HepG2 (cell line): ENCODE data around the gene UBE2O. TPM values are rescaled to one million over a fixed set of nuclear protein-coding genes. Genes with fewer than 3 reads are reported as not detected.
A peak's percentile ranks its signal among the peaks of the same experiment; 100 is the strongest.

Source experiments
- CCDC6 ChIP-seq: sonication (generic); formaldehyde crosslinking; IDR thresholded peaks from 2 replicates; pipeline ENCODE4 v1.8.1; 2022; ENCODE audit warnings: mild to moderate bottlenecking, missing genetic modification reagents, moderate library complexity
- HNRNPL ChIP-seq: fragments of 200-400 bp; formaldehyde crosslinking; IDR thresholded peaks from 2 replicates; pipeline ENCODE4 v1.6.1; 2017; ENCODE audit warnings: mild to moderate bottlenecking, low read depth, low read length
- MED8 ChIP-seq: sonication (generic); formaldehyde crosslinking; IDR thresholded peaks from 2 replicates; pipeline ENCODE4 v1.8.1; 2023; ENCODE audit warnings: mild to moderate bottlenecking, missing genetic modification reagents; ENCODE audit not compliant: insufficient replicate concordance
- NCOA1 ChIP-seq: sonication (generic); formaldehyde crosslinking; IDR thresholded peaks from 2 replicates; pipeline ENCODE4 v1.9.0; 2021; ENCODE audit warnings: missing genetic modification reagents
- PRPF4 ChIP-seq: fragments of 200-400 bp; formaldehyde crosslinking; IDR thresholded peaks from 2 replicates; pipeline ENCODE4 v1.6.1; 2016; ENCODE audit warnings: low read length, low read depth; ENCODE audit not compliant: poor library complexity, severe bottlenecking
- ZBTB40 ChIP-seq, 2 experiments: fragments of 450-650 bp in 1 of 2; sonication (generic) in 1 of 2; formaldehyde crosslinking in 1 of 2; IDR thresholded peaks; 2 replicates each; pipeline versions ENCODE4 v1.6.1 to v1.8.0; 2016 to 2022; ENCODE audit warnings: antibody characterized with exemption in 1 of 2, mild to moderate bottlenecking in 1 of 2, missing genetic modification reagents in 1 of 2
- ZNF138 ChIP-seq: sonication (generic); formaldehyde crosslinking; IDR thresholded peaks from 2 replicates; pipeline ENCODE4 v1.5.0; 2020; ENCODE audit warnings: mild to moderate bottlenecking, low read depth, missing genetic modification reagents
- ZNF431 ChIP-seq: sonication (generic); formaldehyde crosslinking; IDR thresholded peaks from 2 replicates; pipeline ENCODE4 v1.9.0; 2022; ENCODE audit warnings: missing genetic modification reagents, low read depth, mild to moderate bottlenecking, borderline replicate concordance
- ZNF512 ChIP-seq: sonication (generic); formaldehyde crosslinking; IDR thresholded peaks from 2 replicates; pipeline ENCODE4 v1.4.0; 2020; ENCODE audit warnings: mild to moderate bottlenecking, missing genetic modification reagents
- ZNF546 ChIP-seq: sonication (generic); formaldehyde crosslinking; conservative IDR thresholded peaks from 2 replicates; pipeline ENCODE4 v1.8.1; 2023; ENCODE audit warnings: mild to moderate bottlenecking, missing genetic modification reagents
- ZNF678 ChIP-seq: sonication (generic); formaldehyde crosslinking; IDR thresholded peaks from 2 replicates; pipeline ENCODE4 v1.4.0; 2020; ENCODE audit warnings: mild to moderate bottlenecking, missing genetic modification reagents
- ZNF883 ChIP-seq: sonication (generic); formaldehyde crosslinking; IDR thresholded peaks from 2 replicates; pipeline ENCODE4 v1.5.1; 2020; ENCODE audit warnings: mild to moderate bottlenecking, missing genetic modification reagents; ENCODE audit errors: not compliant biosample characterization
- polyA plus RNA-seq, 8 experiments: library from polyadenylated mRNA; depleted of rRNA in 3 of 8; stranded (reverse) in 7 of 8; unstranded in 1 of 8; fragments of >200 nt; fragmentation: Illumina TruSeq in 4 of 8; extraction: Trizol in 4 of 8; gene quantifications; 2 replicates each; pipeline versions ENCODE4 v1.2.1 to v1.2.3, GENCODE V29; 2011 to 2016; ENCODE audit warnings: low read depth in 4 of 8, missing spikeins in 1 of 8, mixed read lengths in 1 of 8; ENCODE audit not compliant: insufficient read depth in 1 of 8
- total RNA-seq, 5 experiments: library from RNA; depleted of rRNA; stranded (reverse); fragments of >200 nt; fragmentation: Illumina TruSeq; extraction: Trizol; gene quantifications; 2 replicates each; pipeline ENCODE4 v1.2.3, GENCODE V29; 2016; ENCODE audit warnings: low read depth in 1 of 5
- TF ChIP-seq, protein P1 (sequence below): IDR thresholded peaks from 2 replicates; pipeline ENCODE4 v1.6.1; 2016; ENCODE audit warnings: low read depth, control low read depth

Gene UBE2O
- total and polyA plus RNA-seq, 2 of the 13 experiments (the other 11 are each of a cell fraction or from before 2014, with no cell fraction given), result 21.5 to 23.5 TPM

DNA sequence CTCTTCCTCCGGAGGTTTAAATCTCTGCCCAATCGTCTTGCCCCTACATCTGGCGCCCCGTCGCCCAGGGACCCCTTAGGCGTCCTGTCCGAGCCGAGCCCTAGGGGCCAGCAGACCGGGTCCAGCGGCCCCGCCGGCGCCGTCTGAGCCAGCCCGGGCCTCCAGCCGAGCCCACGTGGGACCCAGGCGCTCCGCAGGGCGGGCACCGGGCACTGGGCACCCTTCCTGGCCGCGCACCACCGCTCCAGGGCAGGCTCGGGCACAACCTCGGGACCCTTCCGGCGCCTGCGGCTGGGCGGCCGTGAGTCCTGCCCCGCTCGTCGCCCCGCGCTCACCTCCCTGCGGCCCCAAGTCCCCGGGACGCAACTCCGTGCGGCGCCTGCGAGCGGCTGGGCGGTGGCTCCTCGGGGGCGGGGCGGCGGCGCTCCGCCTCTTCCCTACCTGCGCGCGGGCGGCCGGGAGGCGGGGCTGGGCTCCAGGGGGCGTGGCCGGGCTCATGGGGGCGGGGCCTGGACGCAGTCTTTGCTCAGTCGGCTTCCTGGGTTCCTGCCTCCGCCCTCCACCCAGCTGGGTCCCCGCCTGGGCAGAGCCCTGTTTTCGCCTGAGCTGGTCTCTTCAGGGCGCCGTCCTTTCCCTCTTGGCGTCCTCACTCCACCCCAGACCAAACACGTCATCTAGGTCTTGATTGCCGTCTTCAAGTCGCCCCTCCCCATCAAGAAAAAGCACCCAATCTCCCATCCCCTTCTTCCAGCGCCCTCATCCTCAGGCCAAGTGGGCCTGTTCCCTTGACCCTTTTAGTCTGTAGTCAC is 48.3 kb upstream of the UBE2O start, which contains the start of gene RHBDF2 (continued):
- TF ChIP-seq MED8 (CRISPR knock-in tag) (no peak), PRPF4 (no peak), ZNF431 (CRISPR knock-in tag) (no peak), CCDC6 (CRISPR knock-in tag) (no peak), ZNF883 (no peak), ZNF546 (CRISPR knock-in tag) (no peak), ZBTB40 (IDR thresholded peaks at IDR 0.05) (no peak), ZBTB40 (CRISPR knock-in tag; IDR thresholded peaks at IDR 0.05) (peak; percentile 80), ZNF512 (CRISPR knock-in tag) (0 out of 2 replicates have a peak, but pooled peaks have one; percentile 73), NCOA1 (0 out of 2 replicates have a peak, but pooled peaks have one; percentile 28), ZNF678 (CRISPR knock-in tag) (no peak), ZNF138 (peak; percentile 86; the same call in 1 of the 2 replicates), HNRNPL (0 out of 2 replicates have a peak, but pooled peaks have one; percentile 36)
- TF ChIP-seq, protein P1, sequence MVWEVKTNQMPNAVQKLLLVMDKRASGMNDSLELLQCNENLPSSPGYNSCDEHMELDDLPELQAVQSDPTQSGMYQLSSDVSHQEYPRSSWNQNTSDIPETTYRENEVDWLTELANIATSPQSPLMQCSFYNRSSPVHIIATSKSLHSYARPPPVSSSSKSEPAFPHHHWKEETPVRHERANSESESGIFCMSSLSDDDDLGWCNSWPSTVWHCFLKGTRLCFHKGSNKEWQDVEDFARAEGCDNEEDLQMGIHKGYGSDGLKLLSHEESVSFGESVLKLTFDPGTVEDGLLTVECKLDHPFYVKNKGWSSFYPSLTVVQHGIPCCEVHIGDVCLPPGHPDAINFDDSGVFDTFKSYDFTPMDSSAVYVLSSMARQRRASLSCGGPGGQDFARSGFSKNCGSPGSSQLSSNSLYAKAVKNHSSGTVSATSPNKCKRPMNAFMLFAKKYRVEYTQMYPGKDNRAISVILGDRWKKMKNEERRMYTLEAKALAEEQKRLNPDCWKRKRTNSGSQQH, result peak; percentile 22; the same call in 1 of the 2 replicates
